Activated CD4-positive, alpha-beta T cell treated with anti-CD3 and anti-CD28 coated beads for 36 hours (primary cell): ENCODE measurements around the gene PICALM. TPM values are rescaled to one million over a fixed set of nuclear protein-coding genes. Genes with fewer than 3 reads are reported as not detected.

Experiments
- ATAC-seq: fragments of 200-7000 bp; cut with Tn5 transposase; one replicate; pipeline ENCODE4 v1.10.0; 2021; ENCODE audit warnings: mild to moderate bottlenecking, moderate library complexity
- CTCF ChIA-PET: fragments of 350-600 bp; sonication (Branson Sonifier 250); formaldehyde crosslinking; loops from one replicate; lab custom pipeline; 2021; ENCODE audit warnings: antibody characterized with exemption; lab: Charles Lee
- POLR2A ChIA-PET: fragments of 350-600 bp; sonication (Branson Sonifier 250); formaldehyde crosslinking; loops from one replicate; lab custom pipeline; 2021; ENCODE audit warnings: antibody characterized with exemption, inconsistent platforms; lab: Charles Lee
- DNase-seq: peaks from one replicate; pipeline ENCODE4 v3.0.0-alpha.2; 2020
- H3K27ac Mint-ChIP-seq: one replicate; pipeline ENCODE4 v1.8.0; 2021; ENCODE audit warnings: mixed read lengths
- H3K27me3 Mint-ChIP-seq: one replicate; pipeline ENCODE4 v1.8.0; 2021; ENCODE audit warnings: mixed read lengths
- H3K36me3 Mint-ChIP-seq: one replicate; pipeline ENCODE4 v1.8.0; 2021; ENCODE audit warnings: low read depth, mixed read lengths
- H3K4me1 Mint-ChIP-seq: one replicate; pipeline ENCODE4 v1.8.0; 2021; ENCODE audit warnings: mixed read lengths
- H3K4me3 Mint-ChIP-seq: one replicate; pipeline ENCODE4 v1.8.0; 2021; ENCODE audit warnings: mild to moderate bottlenecking, moderate library complexity, mixed read lengths
- H3K9me3 Mint-ChIP-seq: one replicate; pipeline ENCODE4 v1.8.0; 2021; ENCODE audit warnings: low read depth, mixed read lengths
- intact Hi-C, 2 experiments: fragments of 100-400 bp; cut with DNase I in 1 of 2; cut with micrococcal nuclease in 1 of 2; formaldehyde crosslinking; loops; one replicate each; pipeline versions ENCODE4 v1.14.2 to v1.15.1; 2022 to 2024; cut with DNase I, micrococcal nuclease
- total RNA-seq, 2 experiments: library from RNA; stranded (reverse); gene quantifications; one replicate each; pipeline ENCODE4 v1.2.3, GENCODE V29; 2021

The PICALM gene
- total RNA-seq, 2 experiments from 2014 or later: 63.8 to 88.3 TPM

DNA sequence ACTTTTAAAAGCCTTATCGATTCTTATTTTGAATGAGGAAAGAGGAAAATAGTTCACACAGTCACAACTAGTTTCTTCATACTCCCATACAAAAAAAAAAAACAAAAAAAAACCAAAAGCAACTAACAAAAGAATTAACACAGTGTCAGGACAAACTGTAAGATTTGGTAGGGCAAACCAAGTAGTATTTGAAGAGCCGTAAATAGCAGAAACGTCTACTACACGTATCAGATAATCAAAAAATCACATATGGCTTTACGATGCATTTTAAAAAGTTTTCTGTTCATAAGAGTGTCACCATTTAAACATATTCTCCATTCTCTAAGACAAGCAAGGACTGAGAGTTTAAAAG lies 2.3 kb downstream of the PICALM start:
- POLR2A ChIA-PET: interaction anchor here (1.0 to 1.6 kb wide), 5 partner anchors 8 to 220 kb away, joined by 3 to 6 read pairs (median 5); no protein-coding TSS in a partner anchor
- Mint-ChIP-seq H3K27ac (peak overlapping the region; percentile 91), H3K27me3 (no peaks in the 10 kb centered on the region), H3K36me3 (peaks cover 31% of the 10 kb centered on the region), H3K4me1 (peaks cover 47% of the 10 kb centered on the region), H3K9me3 (peaks cover 2% of the 10 kb centered on the region), H3K4me3 (peak overlapping the region; percentile 89)
- CTCF ChIA-PET: interaction anchor here (0.7 to 3.4 kb wide), 12 partner anchors 9 to 226 kb away, joined by 3 to 33 read pairs (median 4); no protein-coding TSS in a partner anchor
- no peak for ATAC-seq
- intact Hi-C loops: loop anchor here (1.0 to 10.0 kb wide), 5 partner anchors 19 to 526 kb away; partner anchors contain the start of gene CREBZF (in 1 of the 2)
- no peak for DNase-seq

DNA sequence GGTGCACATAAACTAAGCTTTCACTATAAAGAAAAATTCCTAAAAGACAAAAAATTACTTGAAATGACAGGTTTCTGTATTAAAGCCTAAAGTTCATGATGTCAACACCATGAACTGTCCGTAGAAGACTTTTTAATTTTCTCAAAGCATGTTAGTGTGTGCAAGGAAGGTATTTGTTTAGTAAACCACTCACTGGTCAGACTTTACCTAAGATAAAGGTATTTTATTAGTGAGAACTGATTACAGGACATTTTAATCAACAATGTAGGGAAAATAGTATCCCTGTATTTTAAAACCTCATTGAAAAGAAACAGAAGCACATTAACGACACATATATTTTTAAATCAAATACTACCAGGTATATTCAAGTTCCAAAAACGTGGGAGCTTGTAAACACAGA lies 2.9 kb downstream of the PICALM start:
- H3K4me3 Mint-ChIP-seq: peak overlapping the region; percentile 89
- H3K4me1 Mint-ChIP-seq: peaks cover 53% of the 10 kb centered on the region
- ATAC-seq (no peak), DNase-seq (no peak)
- H3K27me3 Mint-ChIP-seq: no peaks in the 10 kb centered on the region
- H3K9me3 Mint-ChIP-seq: peaks cover 2% of the 10 kb centered on the region
- H3K27ac Mint-ChIP-seq: peak overlapping the region; percentile 91
- CTCF ChIA-PET: interaction anchor here (0.7 to 3.1 kb wide), 6 partner anchors 10 to 149 kb away, joined by 3 to 13 read pairs (median 4); no protein-coding TSS in a partner anchor
- H3K36me3 Mint-ChIP-seq: peaks cover 36% of the 10 kb centered on the region
- intact Hi-C loops: loop anchor here in 1 of 2 experiments (2.0 to 10.0 kb wide), 4 partner anchors 119 to 526 kb away; partner anchors contain the start of gene CREBZF
- POLR2A ChIA-PET: interaction anchor here (0.6 kb wide), 1 partner anchor 24 kb away, joined by 4 read pairs; no protein-coding TSS in a partner anchor

DNA sequence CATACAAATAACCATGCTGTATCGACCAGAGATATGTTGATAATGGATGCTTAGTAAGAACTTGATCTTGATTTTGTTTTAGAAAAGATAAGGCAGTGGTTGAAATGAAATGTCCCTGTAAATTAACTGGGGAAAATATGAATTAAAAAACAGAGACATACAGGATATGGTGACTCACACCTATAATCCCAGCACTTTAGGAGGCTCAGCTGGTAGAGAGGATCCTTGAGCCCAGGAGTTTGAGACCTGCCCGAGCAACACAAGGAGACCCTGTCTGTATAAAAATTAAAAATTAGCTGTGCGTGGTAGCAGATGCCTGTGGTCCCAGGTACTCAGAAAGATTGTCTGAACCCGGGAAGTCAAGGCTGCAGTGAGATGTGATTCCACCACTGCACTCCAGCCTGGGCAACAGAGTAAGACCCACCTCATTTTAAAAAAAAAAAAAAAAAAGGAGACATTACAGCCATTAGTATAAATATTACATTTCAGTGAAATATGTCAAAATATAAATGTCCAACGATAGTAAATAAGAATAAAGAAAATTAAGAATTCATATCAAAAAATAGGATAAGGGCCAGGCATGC lies 4.6 kb downstream of the PICALM start:
- peaks cover 46% of the 10 kb centered on the region for H3K36me3 Mint-ChIP-seq
- DNase-seq (no peak), ATAC-seq (no peak)
- intact Hi-C loops: loop anchor here in 1 of 2 experiments (10.0 kb wide), 1 partner anchor 400 kb away; the partner anchor contains the start of gene CREBZF
- ChIA-PET POLR2A (interaction anchor here (0.7 kb wide), 1 partner anchor 559 kb away, joined by 4 read pairs; no protein-coding TSS in a partner anchor), CTCF (interaction anchor here (0.6 to 1.1 kb wide), 4 partner anchors 13 to 203 kb away, joined by 3 read pairs; no protein-coding TSS in a partner anchor)
- H3K27me3 Mint-ChIP-seq: no peaks in the 10 kb centered on the region
- peak overlapping the region; percentile 89 for H3K4me3 Mint-ChIP-seq
- H3K4me1 Mint-ChIP-seq: peaks cover 56% of the 10 kb centered on the region
- peaks cover 2% of the 10 kb centered on the region for H3K9me3 Mint-ChIP-seq
- H3K27ac Mint-ChIP-seq: peak overlapping the region; percentile 87

DNA sequence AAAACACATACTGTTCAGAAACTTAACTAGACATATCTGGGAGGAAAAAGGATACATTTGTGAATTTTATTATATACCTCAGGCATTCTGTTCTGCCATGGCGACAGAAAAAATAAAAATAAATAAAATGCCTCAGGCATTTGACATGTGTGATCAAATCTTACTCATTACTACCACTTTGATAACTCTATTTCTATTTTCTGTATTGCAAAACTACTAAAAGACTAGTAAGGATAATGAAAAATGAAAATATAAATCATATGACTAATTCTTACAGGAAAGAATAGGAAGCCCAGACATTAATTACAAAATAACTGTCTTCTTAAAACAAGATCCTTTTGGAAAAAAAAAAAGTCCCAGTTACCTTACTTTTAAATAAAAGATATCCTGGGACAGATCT lies 5.3 kb downstream of the PICALM start:
- ChIA-PET CTCF (interaction anchor here (1.2 kb wide), 2 partner anchors 10 to 12 kb away, joined by 3 to 5 read pairs; no protein-coding TSS in a partner anchor), POLR2A (no interaction called here)
- DNase-seq: no peak
- Mint-ChIP-seq H3K9me3 (peaks cover 2% of the 10 kb centered on the region), H3K4me1 (peaks cover 64% of the 10 kb centered on the region), H3K27me3 (no peaks in the 10 kb centered on the region), H3K27ac (peak overlapping the region; percentile 87), H3K4me3 (peak overlapping the region; percentile 89), H3K36me3 (peaks cover 50% of the 10 kb centered on the region)
- intact Hi-C loops: loop anchor here (1.0 to 10.0 kb wide), 2 partner anchors 16 to 399 kb away; partner anchors contain the start of gene CREBZF (in 1 of the 2)
- no peak for ATAC-seq

DNA sequence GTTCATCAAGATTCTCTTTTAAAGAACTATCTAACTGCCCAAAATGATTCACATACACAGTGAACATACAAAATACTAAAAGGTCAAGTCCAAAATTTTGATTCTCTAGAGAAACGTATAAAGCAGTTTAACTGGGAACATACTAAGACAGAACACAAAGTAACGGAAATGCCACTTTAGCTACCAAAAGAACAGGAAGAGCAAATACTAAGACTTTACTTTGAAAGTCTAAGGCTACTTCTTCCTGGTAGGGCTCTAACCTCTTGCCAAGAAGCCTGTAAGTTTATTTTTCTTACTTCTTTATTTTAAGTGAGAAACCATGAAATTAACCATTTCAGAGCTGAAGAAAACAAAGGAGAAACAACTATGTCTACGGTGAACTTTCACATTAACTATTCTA lies 6.2 kb downstream of the PICALM start:
- CTCF ChIA-PET: interaction anchor here (0.7 to 1.7 kb wide), 5 partner anchors 9 to 159 kb away, joined by 3 to 5 read pairs (median 3); no protein-coding TSS in a partner anchor
- DNase-seq (no peak), ATAC-seq (no peak)
- POLR2A ChIA-PET: no interaction called here
- Mint-ChIP-seq H3K4me3 (peak overlapping the region; percentile 58), H3K27me3 (no peaks in the 10 kb centered on the region), H3K27ac (peak overlapping the region; percentile 80), H3K9me3 (peaks cover 2% of the 10 kb centered on the region), H3K4me1 (peaks cover 70% of the 10 kb centered on the region), H3K36me3 (peaks cover 49% of the 10 kb centered on the region)
- intact Hi-C loops: loop anchor here (1.0 to 10.0 kb wide), 2 partner anchors 15 to 398 kb away; partner anchors contain the start of gene CREBZF (in 1 of the 2)

DNA sequence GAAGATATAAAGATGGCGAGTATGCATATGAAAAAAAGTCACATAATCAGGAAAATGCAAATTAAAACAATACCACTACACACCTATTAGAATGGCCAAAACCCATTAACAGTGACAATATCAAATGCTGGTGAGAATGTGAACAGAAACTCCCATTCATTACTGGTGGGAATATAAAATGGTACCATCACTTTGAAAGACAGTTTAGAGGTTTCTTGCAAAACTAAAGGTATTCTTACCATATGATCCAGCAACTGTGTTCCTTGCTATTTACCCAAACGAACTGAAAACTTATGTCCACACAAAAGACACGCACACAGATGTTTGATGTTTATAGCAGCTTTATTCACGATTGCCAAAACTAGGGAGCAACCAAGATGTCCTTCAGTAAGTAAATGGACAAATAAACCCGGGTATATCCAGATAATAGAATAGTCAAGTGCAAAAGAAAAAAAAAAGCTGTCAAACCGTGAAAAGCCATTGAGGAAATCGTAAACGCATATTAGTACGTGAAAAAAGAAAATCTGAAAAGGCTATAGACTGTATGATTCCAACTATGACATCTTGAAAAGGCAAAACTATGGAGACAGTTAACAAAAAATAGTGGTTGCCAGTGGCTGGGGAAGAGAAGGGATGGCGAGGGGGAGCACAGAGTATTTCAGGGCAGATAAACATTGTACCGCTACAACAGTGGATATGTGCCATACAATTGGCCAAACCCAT lies 7.2 kb downstream of the PICALM start:
- no peak for DNase-seq
- peak overlapping the region; percentile 58 for H3K4me3 Mint-ChIP-seq
- peaks cover 79% of the 10 kb centered on the region for H3K4me1 Mint-ChIP-seq
- ATAC-seq: no peak
- CTCF ChIA-PET: interaction anchor here (0.7 to 1.7 kb wide), 5 partner anchors 20 to 389 kb away, joined by 3 to 5 read pairs (median 4); no protein-coding TSS in a partner anchor
- peaks cover 45% of the 10 kb centered on the region for H3K36me3 Mint-ChIP-seq
- H3K27ac Mint-ChIP-seq: peak overlapping the region; percentile 74
- POLR2A ChIA-PET: no interaction called here
- intact Hi-C loops: loop anchor here in 1 of 2 experiments (10.0 kb wide), 1 partner anchor 397 kb away; the partner anchor contains the start of gene CREBZF
- H3K9me3 Mint-ChIP-seq: peaks cover 5% of the 10 kb centered on the region
- no peaks in the 10 kb centered on the region for H3K27me3 Mint-ChIP-seq

DNA sequence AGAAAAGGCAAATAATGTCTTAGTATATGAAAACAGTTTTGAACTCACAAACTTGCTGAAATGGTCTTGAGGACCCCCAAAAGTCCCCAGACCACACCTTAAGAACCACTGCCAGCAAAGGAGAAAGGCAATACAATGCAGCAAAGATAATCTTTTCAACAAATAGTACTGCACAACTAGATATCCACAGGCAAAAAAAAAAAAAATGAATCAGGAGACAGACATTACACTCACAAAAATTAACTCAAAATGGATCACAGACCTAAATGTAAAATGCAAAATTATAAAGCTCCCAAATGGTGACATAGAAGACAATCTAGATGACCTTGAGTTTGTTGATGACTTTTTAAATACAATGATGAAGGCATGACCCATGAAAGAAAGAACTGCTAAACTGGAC lies 8.3 kb downstream of the PICALM start:
- no peaks in the 10 kb centered on the region for H3K27me3 Mint-ChIP-seq
- peaks cover 41% of the 10 kb centered on the region for H3K36me3 Mint-ChIP-seq
- ChIA-PET POLR2A (no interaction called here), CTCF (interaction anchor here (0.7 to 1.6 kb wide), 2 partner anchors 20 to 102 kb away, joined by 3 to 4 read pairs; no protein-coding TSS in a partner anchor)
- H3K4me1 Mint-ChIP-seq: peaks cover 87% of the 10 kb centered on the region
- intact Hi-C loops: loop anchor here in 1 of 2 experiments (10.0 kb wide), 1 partner anchor 396 kb away; the partner anchor contains the start of gene CREBZF
- H3K27ac Mint-ChIP-seq: peak overlapping the region; percentile 74
- ATAC-seq (no peak), DNase-seq (no peak)
- peaks cover 5% of the 10 kb centered on the region for H3K9me3 Mint-ChIP-seq
- H3K4me3 Mint-ChIP-seq: peak overlapping the region; percentile 58

DNA sequence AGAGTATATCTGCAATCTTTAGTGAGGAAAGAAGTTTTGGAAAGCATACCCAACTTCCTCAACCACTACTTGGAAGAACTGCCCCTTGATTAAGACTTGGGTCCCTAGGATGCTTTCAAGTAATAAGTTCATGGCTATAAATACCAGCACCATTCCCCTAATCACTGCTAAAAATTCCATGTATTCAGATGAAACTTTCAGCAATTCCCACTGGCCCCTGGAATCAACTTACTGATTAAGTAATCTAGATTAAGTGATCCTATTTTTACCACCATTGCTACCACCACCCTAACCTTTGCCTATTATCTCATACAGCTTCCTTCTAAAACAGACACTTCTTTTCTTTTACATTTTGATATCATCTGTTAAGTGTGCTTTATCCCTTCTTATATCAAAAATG lies 10.5 kb downstream of the PICALM start:
- ChIA-PET CTCF (interaction anchor here (1.0 to 1.4 kb wide), 2 partner anchors 8 to 10 kb away, joined by 3 read pairs; no protein-coding TSS in a partner anchor), POLR2A (interaction anchor here (1.2 kb wide), 1 partner anchor 9 kb away, joined by 3 read pairs; no protein-coding TSS in a partner anchor)
- DNase-seq (no peak), ATAC-seq (no peak)
- Mint-ChIP-seq H3K4me1 (peaks cover 92% of the 10 kb centered on the region), H3K9me3 (peaks cover 5% of the 10 kb centered on the region), H3K27me3 (no peaks in the 10 kb centered on the region), H3K36me3 (peaks cover 41% of the 10 kb centered on the region), H3K4me3 (no peak overlapping the region), H3K27ac (no peak overlapping the region)
- intact Hi-C loops: no loop called here

DNA sequence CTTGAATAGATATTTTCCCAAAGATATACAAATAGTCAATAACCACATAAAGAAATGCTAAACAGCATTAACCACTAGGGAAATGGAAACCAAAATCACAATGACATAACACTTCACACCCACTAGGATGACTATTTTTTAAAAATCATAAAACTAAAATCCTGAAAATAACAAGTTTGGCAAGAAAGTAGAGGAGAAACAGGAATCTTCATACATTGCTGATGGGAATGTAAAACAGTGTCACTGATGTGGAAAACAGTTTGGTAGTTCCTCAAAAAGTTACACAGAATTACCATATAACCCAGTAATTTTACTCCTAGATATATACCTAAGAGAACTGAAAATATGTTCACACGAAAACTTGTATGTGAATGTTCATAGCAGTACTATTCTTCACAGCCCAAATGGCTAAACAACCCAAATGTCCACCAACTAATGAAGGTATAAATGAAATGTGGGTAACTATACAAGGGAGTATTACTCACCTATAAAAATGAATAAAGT lies 12.5 kb downstream of the PICALM start:
- peaks cover 47% of the 10 kb centered on the region for H3K36me3 Mint-ChIP-seq
- ChIA-PET CTCF (no interaction called here), POLR2A (no interaction called here)
- peaks cover 94% of the 10 kb centered on the region for H3K4me1 Mint-ChIP-seq
- no peaks in the 10 kb centered on the region for H3K27me3 Mint-ChIP-seq
- H3K27ac Mint-ChIP-seq: peak overlapping the region; percentile 76
- intact Hi-C loops: no loop called here
- H3K9me3 Mint-ChIP-seq: peaks cover 10% of the 10 kb centered on the region
- ATAC-seq (peak; percentile 24), DNase-seq (no peak)
- no peak overlapping the region for H3K4me3 Mint-ChIP-seq

DNA sequence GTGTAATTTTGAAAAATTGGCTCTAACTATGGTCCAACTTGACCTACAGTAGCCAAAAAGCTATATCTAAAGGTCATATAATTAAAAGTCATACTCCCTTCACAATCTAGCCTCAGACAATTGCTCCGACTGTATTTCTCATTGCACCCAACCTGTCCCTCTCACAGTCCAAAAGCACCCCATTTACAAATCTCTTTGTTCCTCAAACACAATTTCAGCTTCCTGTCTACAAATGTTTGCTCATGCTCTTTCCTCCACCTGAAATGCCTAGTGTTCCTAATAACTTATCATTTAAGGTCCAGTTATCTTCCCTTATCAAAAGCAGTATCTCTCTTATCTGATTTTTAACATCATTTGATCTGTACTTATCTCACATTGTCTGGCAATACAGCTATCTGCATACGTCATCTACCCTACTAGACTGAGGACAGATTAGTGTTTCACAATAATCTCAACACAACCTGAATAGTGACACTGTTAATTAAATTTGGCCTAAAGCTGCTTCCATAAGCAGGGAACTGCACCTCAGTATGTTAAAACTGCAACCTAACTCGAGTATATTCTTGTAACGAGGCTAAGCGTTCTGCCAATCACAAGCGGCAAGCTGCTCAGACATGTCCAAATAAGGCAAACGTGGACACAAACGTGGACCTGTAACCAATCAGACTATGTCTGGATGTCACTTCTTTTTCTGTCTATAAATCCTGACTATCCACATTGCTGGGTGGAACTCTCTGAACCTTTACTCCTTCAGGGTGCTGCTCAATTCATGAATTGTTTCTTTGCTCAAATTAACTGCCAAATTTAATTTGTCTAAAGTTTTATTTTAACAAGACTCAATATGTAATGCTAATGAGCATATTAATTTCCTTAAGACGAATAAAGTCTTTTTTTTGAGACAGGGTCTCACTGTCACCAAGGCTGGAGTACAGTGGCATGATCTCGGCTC lies 15.9 kb downstream of the PICALM start:
- H3K4me1 Mint-ChIP-seq: peaks cover 95% of the 10 kb centered on the region
- DNase-seq: no peak
- H3K4me3 Mint-ChIP-seq: no peak overlapping the region
- H3K27ac Mint-ChIP-seq: peak overlapping the region; percentile 35
- ATAC-seq: no peak
- CTCF ChIA-PET: interaction anchor here (0.7 to 1.9 kb wide), 8 partner anchors 9 to 167 kb away, joined by 3 to 7 read pairs (median 4); no protein-coding TSS in a partner anchor
- intact Hi-C loops: no loop called here
- H3K36me3 Mint-ChIP-seq: peaks cover 40% of the 10 kb centered on the region
- POLR2A ChIA-PET: no interaction called here
- H3K27me3 Mint-ChIP-seq: no peaks in the 10 kb centered on the region
- peaks cover 10% of the 10 kb centered on the region for H3K9me3 Mint-ChIP-seq
